Measurements from ENCODE around the gene C16orf46. TPM values are rescaled to one million over a fixed set of nuclear protein-coding genes. Genes with fewer than 3 reads are reported as not detected.
"Not testable (repeated sequence)": the region's sequence is repeated elsewhere in the genome, so short reads cannot be mapped to it uniquely, and the experiment has no call there.

C16orf46 gene
- polyA plus RNA-seq (2013, experiment 1 of 2; ENCODE audit: insufficient read length): 0.31 TPM
- polyA plus RNA-seq (2013, experiment 2 of 2; ENCODE audit: insufficient read length): not detected

GRCh38 chr16:81077076-81077940, at the start of gene C16orf46:
Gene C16orf46 (minus strand): TSS chr16:81077238. CDS start chr16:81063955, 13,283 bp downstream.
- peak; percentile 96 for DNase-seq

GRCh38 chr16:81123092-81123852, 46.2 kb upstream of the C16orf46 start:
- DNase-seq: no peak

- no peak for DNase-seq
These were observed 44.5 kb upstream of the C16orf46 start for GRCh38 chr16:81121474-81121990.

- no peak for DNase-seq
These were observed 40.4 kb upstream of the C16orf46 start for GRCh38 chr16:81117436-81117835.

GRCh38 chr16:81116285-81116684, 39.2 kb upstream of the C16orf46 start:
- no peak for DNase-seq

GRCh38 chr16:81112453-81112852, 35.4 kb upstream of the C16orf46 start:
- DNase-seq: no peak

GRCh38 chr16:81109274-81109673, 32.2 kb upstream of the C16orf46 start:
- not testable (repeated sequence) for DNase-seq

GRCh38 chr16:81107511-81107910, 30.5 kb upstream of the C16orf46 start:
- no peak for DNase-seq

GRCh38 chr16:81106826-81107503, 29.9 kb upstream of the C16orf46 start:
- DNase-seq: no peak

GRCh38 chr16:81105946-81106345, 28.9 kb upstream of the C16orf46 start:
- DNase-seq: no peak

- no peak for DNase-seq
These were observed 24.7 kb upstream of the C16orf46 start for GRCh38 chr16:81101702-81102101.

- no peak for DNase-seq
These were observed 22.9 kb upstream of the C16orf46 start for GRCh38 chr16:81099958-81100357.

GRCh38 chr16:81097230-81097629, 20.2 kb upstream of the C16orf46 start:
- DNase-seq: no peak

- no peak for DNase-seq
These were observed 19.7 kb upstream of the C16orf46 start for GRCh38 chr16:81096715-81097208.

- DNase-seq: peak; percentile 98
These were observed 19.1 kb upstream of the C16orf46 start, which contains the start of gene GCSH for GRCh38 chr16:81095953-81096714. Gene GCSH (minus strand): TSS chr16:81096395. CDS start chr16:81096278, 117 bp downstream.

- DNase-seq: no peak
These were observed 18.6 kb upstream of the C16orf46 start for GRCh38 chr16:81095653-81095952.

- DNase-seq: no peak
These were observed 17.8 kb upstream of the C16orf46 start for GRCh38 chr16:81094771-81095251.

GRCh38 chr16:81088836-81089235, 11.8 kb upstream of the C16orf46 start:
- no peak for DNase-seq

- DNase-seq: no peak
These were observed 4.0 kb upstream of the C16orf46 start for GRCh38 chr16:81081014-81081413.

- no peak for DNase-seq
These were observed 3.2 kb upstream of the C16orf46 start for GRCh38 chr16:81080233-81080632.

GRCh38 chr16:81076566-81077075, 417 bp downstream of the C16orf46 start:
- peak; percentile 85 for DNase-seq

Measured in fibroblast of skin of scalp (primary cell).